H1 (cell line): ENCODE measurements around the gene TXNDC11. TPM values are rescaled to one million over a fixed set of nuclear protein-coding genes. Genes with fewer than 3 reads are reported as not detected.

Source experiments
- CHD2 ChIP-seq: IDR thresholded peaks from 2 replicates; pipeline ENCODE4 v1.6.1; 2012; ENCODE audit warnings: low read length, improper control_type of control experiment
- polyA plus RNA-seq, 7 experiments: library from polyadenylated mRNA; depleted of rRNA in 3 of 7; stranded (reverse) in 5 of 7; unstranded in 2 of 7; fragments of >200 nt in 5 of 7; fragments of 200-250 nt in 2 of 7; gene quantifications; 1 replicate in 5 of 7; 2 replicates in 1 of 7; 4 replicates in 1 of 7; pipeline versions ENCODE4 v1.2.1 to v1.2.3, GENCODE V29; 2011 to 2013; ENCODE audit warnings: missing spikeins in 2 of 7, mixed read lengths in 2 of 7
- total RNA-seq: library from RNA; stranded (reverse); fragmentation: NEBNext Ultra II Directional; extraction: Animal tissue kit (Norgen Biotek cat#: 25700); gene quantifications from 2 replicates; pipeline ENCODE4 v1.2.1, GENCODE V29; 2021
- TF ChIP-seq, protein P1 (sequence below): IDR thresholded peaks from 2 replicates; pipeline ENCODE4 v1.6.1; 2012; ENCODE audit warnings: inconsistent platforms

Gene TXNDC11
- total and polyA plus RNA-seq, 2 of the 8 experiments (the other 6 are each of a cell fraction or from before 2014, with no cell fraction given), result 13.5 to 13.8 TPM

DNA sequence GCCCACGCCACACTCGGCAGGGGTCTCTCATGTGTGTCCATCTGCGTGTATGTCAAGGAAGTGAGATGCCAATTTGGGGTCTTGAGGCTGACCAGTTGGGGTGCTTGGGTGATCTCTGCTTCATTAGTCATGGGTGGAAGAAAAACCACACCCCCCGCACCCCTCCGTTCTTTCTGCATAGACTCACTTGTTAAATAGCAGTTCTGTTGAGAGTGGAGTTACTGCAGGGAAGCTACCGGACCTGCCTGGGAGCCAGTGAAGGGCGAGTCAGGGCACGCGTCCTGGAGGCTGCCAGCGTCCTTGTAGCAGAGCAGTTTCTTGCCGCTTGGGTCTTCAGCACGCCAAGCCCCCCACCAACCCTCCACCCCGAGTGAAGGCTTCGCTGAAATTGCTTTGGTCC, 65.9 kb downstream of the TXNDC11 start (continued):
- no peak for TF ChIP-seq CHD2
- TF ChIP-seq, protein P1, sequence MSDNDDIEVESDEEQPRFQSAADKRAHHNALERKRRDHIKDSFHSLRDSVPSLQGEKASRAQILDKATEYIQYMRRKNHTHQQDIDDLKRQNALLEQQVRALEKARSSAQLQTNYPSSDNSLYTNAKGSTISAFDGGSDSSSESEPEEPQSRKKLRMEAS, result no peak
